GM23248 (cell line): ENCODE data around the gene TXNDC17. TPM values are rescaled to one million over a fixed set of nuclear protein-coding genes. Genes with fewer than 3 reads are reported as not detected.

ENCODE experiments used
- DNase-seq: peaks from one replicate; pipeline ENCODE4 v3.0.0-alpha.2; 2015
- H2AFZ ChIP-seq: fragments of 200-600 bp; sonication (generic); 2 replicates; pipeline ENCODE4 v1.6.1; 2016; ENCODE audit warnings: antibody characterized with exemption
- H3F3A ChIP-seq: fragments of 200-600 bp; sonication (generic); 2 replicates; pipeline ENCODE4 v1.6.1; 2016; ENCODE audit warnings: mild to moderate bottlenecking, antibody characterized with exemption, mixed run types; ENCODE audit not compliant: insufficient read depth
- H3K27ac ChIP-seq: fragments of 200-600 bp; sonication (generic); 2 replicates; pipeline ENCODE4 v1.5.1; 2016; ENCODE audit warnings: mild to moderate bottlenecking
- H3K27me3 ChIP-seq: fragments of 200-600 bp; sonication (generic); replicated peaks from 2 replicates; pipeline ENCODE4 v1.6.1; 2016; ENCODE audit warnings: mild to moderate bottlenecking; ENCODE audit not compliant: insufficient read depth
- H3K36me3 ChIP-seq: fragments of 200-600 bp; sonication (generic); 2 replicates; pipeline ENCODE4 v1.6.1; 2016; ENCODE audit warnings: low read depth, mild to moderate bottlenecking
- H3K4me1 ChIP-seq: fragments of 200-600 bp; sonication (generic); 2 replicates; pipeline ENCODE4 v1.6.1; 2016; ENCODE audit warnings: mild to moderate bottlenecking; ENCODE audit not compliant: insufficient read depth
- H3K4me2 ChIP-seq: fragments of 200-600 bp; sonication (generic); one replicate; pipeline ENCODE4 v1.6.1; 2016; ENCODE audit warnings: mild to moderate bottlenecking; ENCODE audit not compliant: unreplicated experiment
- H3K4me3 ChIP-seq: fragments of 200-600 bp; sonication (generic); 2 replicates; pipeline ENCODE4 v1.5.1; 2016; ENCODE audit warnings: mild to moderate bottlenecking
- H3K79me2 ChIP-seq: fragments of 200-600 bp; sonication (generic); 2 replicates; pipeline ENCODE4 v1.6.1; 2016; ENCODE audit warnings: mild to moderate bottlenecking; ENCODE audit not compliant: insufficient read depth
- H3K9ac ChIP-seq: fragments of 200-600 bp; sonication (generic); 2 replicates; pipeline ENCODE4 v1.6.1; 2016; ENCODE audit warnings: mild to moderate bottlenecking
- H3K9me2 ChIP-seq: fragments of 200-600 bp; sonication (generic); 2 replicates; pipeline ENCODE4 v1.6.1; 2016; ENCODE audit warnings: mixed run types, mild to moderate bottlenecking, moderate library complexity; ENCODE audit not compliant: insufficient read depth
- H3K9me3 ChIP-seq: fragments of 200-600 bp; sonication (generic); one replicate; pipeline ENCODE4 v1.6.1; 2017; ENCODE audit warnings: low read depth
- H4K20me1 ChIP-seq: fragments of 200-600 bp; sonication (generic); 2 replicates; pipeline ENCODE4 v1.6.0; 2016; ENCODE audit not compliant: insufficient read depth
- EZH2 ChIP-seq: fragments of 200-600 bp; sonication (generic); IDR thresholded peaks from 2 replicates; pipeline ENCODE4 v1.6.1; 2018; ENCODE audit warnings: antibody characterized with exemption, mild to moderate bottlenecking; ENCODE audit not compliant: insufficient read depth, poor library complexity, severe bottlenecking
- EZH2phosphoT487 ChIP-seq: fragments of 200-600 bp; sonication (generic); IDR thresholded peaks from 2 replicates; pipeline ENCODE4 v1.6.1; 2018; ENCODE audit warnings: antibody characterized with exemption, moderate library complexity, mild to moderate bottlenecking, low read depth; ENCODE audit not compliant: insufficient read depth
- WGBS, 2 experiments: methylation state at CpG; one replicate each; pipeline ENCODE4 v1.1.6; 2015 to 2017; ENCODE audit warnings: low lambda C conversion rate in 2 of 2, low coverage in 1 of 2; ENCODE audit errors: missing lambda C conversion rate in 2 of 2; 5-methylcytosine and 5-hydroxymethylcytosine counted together
- in situ Hi-C: fragments of 300-500 bp; cut with MboI; formaldehyde crosslinking; loops from 2 replicates; pipeline ENCODE4 v1.15.0; 2020
- polyA plus RNA-seq: library from polyadenylated mRNA; unstranded; fragments of >200 nt; fragmentation: Nextera tagmentation; extraction: Ambion mirVana; gene quantifications from 2 replicates; pipeline ENCODE4 v1.2.1, GENCODE V29; 2016
- total RNA-seq: library from RNA; depleted of rRNA; stranded (reverse); fragments of >200 nt; shearing (Covaris generic); gene quantifications from 2 replicates; pipeline ENCODE4 v1.2.3, GENCODE V29; 2014

TXNDC17 gene
- total and polyA plus RNA-seq, 2 experiments from 2014 or later: 152 to 630 TPM

DNA sequence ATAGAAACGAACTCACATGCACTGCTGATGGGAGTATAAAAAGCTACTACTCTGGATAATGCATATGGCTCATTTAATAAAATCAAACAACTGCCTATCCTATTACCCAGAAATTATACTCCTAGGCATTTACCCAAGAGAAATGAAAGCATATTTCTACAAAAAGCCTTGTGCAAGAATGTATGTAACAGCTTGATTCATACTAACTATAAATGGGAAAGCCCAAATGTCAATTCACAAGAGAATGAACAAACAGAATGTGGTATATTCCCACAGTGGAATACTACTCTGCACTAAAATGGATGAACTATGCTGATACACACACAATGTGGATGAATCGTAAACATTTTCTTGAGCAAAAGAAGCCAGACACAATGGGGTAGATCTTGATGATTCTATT, 38.7 kb upstream of the TXNDC17 start:
- H3K36me3 ChIP-seq: peaks cover 57% of the 10 kb centered on the region
- no peaks in the 10 kb centered on the region for H3K27me3 ChIP-seq
- peaks cover 34% of the 10 kb centered on the region for H3K79me2 ChIP-seq
- no peak for TF ChIP-seq EZH2phosphoT487
- TF ChIP-seq EZH2: no peak
- no peaks in the 10 kb centered on the region for H3K9me3 ChIP-seq
- no peaks in the 10 kb centered on the region for H3K4me1 ChIP-seq
- no peaks in the 10 kb centered on the region for H3K9me2 ChIP-seq
- no peak overlapping the region for H3K9ac ChIP-seq
- no peak overlapping the region for H3K4me2 ChIP-seq
- no peak overlapping the region for H2AFZ ChIP-seq
- H3F3A ChIP-seq: 0 out of 2 replicates have a peak, but pooled peaks cover 8% of the 10 kb centered on the region
- H3K27ac ChIP-seq: no peak overlapping the region
- no peak for DNase-seq
- in situ Hi-C loops: no loop called here
- H3K4me3 ChIP-seq: no peak overlapping the region
- no peaks in the 10 kb centered on the region for H4K20me1 ChIP-seq
- WGBS, 2 experiments: 77 to 82% methylated on average over 2 of the region's 2 CpGs

DNA sequence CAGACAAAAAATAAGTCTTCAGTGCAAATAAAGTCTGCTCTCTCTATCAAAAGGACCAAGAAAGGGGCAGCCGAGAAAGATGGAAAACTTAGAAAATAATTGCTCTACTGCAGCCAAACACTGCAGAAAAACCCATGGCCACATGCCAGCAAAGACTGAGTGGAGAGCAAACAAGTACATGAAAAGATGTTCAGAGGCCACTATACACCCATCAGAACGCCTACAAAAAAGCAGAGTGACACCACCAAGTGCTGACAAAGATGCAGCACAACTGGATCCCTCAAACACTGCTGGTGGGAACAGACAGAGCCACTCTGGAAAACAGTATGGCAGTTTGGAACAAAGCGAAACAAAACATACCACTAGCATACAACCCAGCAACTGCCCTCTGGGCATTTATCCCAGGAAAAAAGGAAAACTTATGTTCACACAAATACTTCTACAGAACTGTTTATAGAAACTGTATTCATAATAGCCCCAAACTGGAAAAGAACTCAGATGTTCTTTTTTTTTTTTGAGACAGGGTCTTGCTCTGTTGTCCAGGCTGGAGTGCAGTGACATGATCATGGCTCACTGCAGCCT, 37.0 kb upstream of the TXNDC17 start:
- H4K20me1 ChIP-seq: no peaks in the 10 kb centered on the region
- H3F3A ChIP-seq: no peaks in the 10 kb centered on the region
- H3K9ac ChIP-seq: no peak overlapping the region
- H3K36me3 ChIP-seq: peaks cover 59% of the 10 kb centered on the region
- no peaks in the 10 kb centered on the region for H3K9me3 ChIP-seq
- no peak for TF ChIP-seq EZH2
- no peak for TF ChIP-seq EZH2phosphoT487
- no peak overlapping the region for H3K4me3 ChIP-seq
- H3K27ac ChIP-seq: no peak overlapping the region
- peaks cover 34% of the 10 kb centered on the region for H3K79me2 ChIP-seq
- H3K9me2 ChIP-seq: no peaks in the 10 kb centered on the region
- no peak for DNase-seq
- H3K4me2 ChIP-seq: no peak overlapping the region
- H2AFZ ChIP-seq: no peak overlapping the region
- no peaks in the 10 kb centered on the region for H3K27me3 ChIP-seq
- WGBS, 2 experiments: 63 to 71% methylated on average over 3 of the region's 3 CpGs
- in situ Hi-C loops: no loop called here
- H3K4me1 ChIP-seq: peaks cover 7% of the 10 kb centered on the region

DNA sequence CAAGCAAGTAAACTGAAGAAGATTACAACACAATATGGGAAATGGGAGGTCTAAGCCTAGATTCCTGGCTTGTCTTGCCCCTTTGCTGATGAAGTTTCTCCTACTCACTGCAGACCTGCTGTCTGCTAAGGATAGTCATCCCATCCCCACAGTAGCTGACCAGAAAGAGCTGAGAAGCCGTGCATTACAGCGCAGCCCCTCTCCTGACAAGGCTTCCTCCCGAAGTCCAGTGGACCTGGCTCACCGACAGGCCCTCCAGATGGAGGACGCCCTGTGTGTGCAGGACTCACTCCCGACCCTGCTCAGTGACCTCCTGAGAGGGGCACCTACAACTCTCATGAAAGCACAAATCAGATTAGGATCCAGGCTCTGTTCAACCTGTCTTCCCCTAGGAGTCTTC, 35.7 kb upstream of the TXNDC17 start:
- DNase-seq: no peak
- peaks cover 58% of the 10 kb centered on the region for H3K36me3 ChIP-seq

DNA sequence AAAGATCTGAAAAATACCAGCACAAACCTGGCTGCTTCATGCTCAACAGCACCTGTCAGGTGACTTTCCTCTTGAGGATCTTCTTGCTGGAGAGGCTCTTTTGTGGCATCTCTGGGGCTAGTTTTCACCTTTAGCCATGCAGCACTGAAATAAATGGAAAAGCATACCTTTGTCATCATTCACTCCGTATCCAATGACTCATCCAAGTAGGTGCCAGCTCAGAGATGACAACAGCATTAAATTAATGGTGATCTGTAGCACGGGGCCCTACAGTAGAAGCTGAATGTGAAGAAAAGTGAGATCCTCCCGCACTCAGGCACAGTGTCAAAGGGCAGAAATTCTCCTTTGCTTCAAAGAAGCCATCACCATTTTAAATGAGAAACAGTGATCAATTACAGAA, 32.5 kb upstream of the TXNDC17 start:
- Histone ChIP-seq H3K4me3 (no peak overlapping the region), H3K9me3 (no peaks in the 10 kb centered on the region), H3K4me1 (peaks cover 7% of the 10 kb centered on the region), H3K36me3 (peaks cover 45% of the 10 kb centered on the region), H3K4me2 (no peak overlapping the region), H3K79me2 (peaks cover 13% of the 10 kb centered on the region), H3K27me3 (no peaks in the 10 kb centered on the region), H4K20me1 (no peaks in the 10 kb centered on the region), H2AFZ (no peak overlapping the region), H3F3A (no peaks in the 10 kb centered on the region), H3K27ac (peak overlapping the region; percentile 30; the same call in 1 of the 2 replicates), H3K9ac (no peak overlapping the region), H3K9me2 (no peaks in the 10 kb centered on the region)
- in situ Hi-C loops: no loop called here
- TF ChIP-seq EZH2 (no peak), EZH2phosphoT487 (no peak)
- 35 to 41% methylated on average over 3 of the region's 3 CpGs for WGBS, 2 experiments
- DNase-seq: peak; percentile 73

More for the DNA sequence above, 35.7 kb upstream of the TXNDC17 start:
- Histone ChIP-seq H3F3A (no peaks in the 10 kb centered on the region), H3K79me2 (peaks cover 28% of the 10 kb centered on the region), H3K27ac (no peak overlapping the region), H3K9me2 (no peaks in the 10 kb centered on the region), H4K20me1 (no peaks in the 10 kb centered on the region), H3K9me3 (no peaks in the 10 kb centered on the region), H3K27me3 (no peaks in the 10 kb centered on the region), H3K9ac (no peak overlapping the region), H3K4me1 (peaks cover 7% of the 10 kb centered on the region), H2AFZ (no peak overlapping the region), H3K4me2 (no peak overlapping the region), H3K4me3 (no peak overlapping the region)
- TF ChIP-seq EZH2phosphoT487 (no peak), EZH2 (no peak)
- WGBS, 2 experiments: 97 to 99% methylated on average over 6 of the region's 6 CpGs
- in situ Hi-C loops: no loop called here
